Measurements from ENCODE around the gene SYNCRIP. TPM values are rescaled to one million over a fixed set of nuclear protein-coding genes. Genes with fewer than 3 reads are reported as not detected.

SYNCRIP gene
- 119 to 157 TPM (median 143 TPM) in 5 replicates for total RNA-seq (2022; extraction: Qiagen RNA extraction)

GRCh38 chr6:85642774-85643536 is at the start of gene SYNCRIP:
TSS of gene SYNCRIP (minus strand) at chr6:85642886. CDS start at chr6:85641439, 1,447 bp downstream.

GRCh38 chr6:85593438-85594196 is 49.1 kb downstream of the SYNCRIP start, which contains the start of gene SNX14:
TSS of gene SNX14 (minus strand) at chr6:85593858. CDS start at chr6:85593718, 140 bp downstream.

Other genes with a start within 250 kb of the SYNCRIP start
- gene NT5E, start 192.8 kb downstream of the SYNCRIP start, total RNA-seq (2022; extraction: Qiagen RNA extraction): 21.7 to 31.4 TPM (median 26.6 TPM) in 5 replicates
- 36.9 to 46.4 TPM (median 40.5 TPM) in 5 replicates for gene SNX14, start 49.0 kb downstream of the SYNCRIP start, total RNA-seq (2022; extraction: Qiagen RNA extraction)

Measured in A549 treated with dexamethasone at 1 μM for 4 hours (cell line).